ENCODE measurements around the gene HCFC1R1. TPM values are rescaled to one million over a fixed set of nuclear protein-coding genes. Genes with fewer than 3 reads are reported as not detected.

Gene HCFC1R1
- total RNA-seq, 1 donor from 2014 or later: 65.7 TPM

GRCh38 chr16:2987833-2988232, 35.9 kb downstream of the HCFC1R1 start:
- Mint-ChIP-seq H3K27ac (no peak overlapping the region), H3K36me3 (no peaks in the 10 kb centered on the region), H3K9me3 (no peaks in the 10 kb centered on the region), H3K27me3 (ENCODE audit: low read depth) (peaks cover 2% of the 10 kb centered on the region), H3K4me1 (peaks cover 32% of the 10 kb centered on the region), H3K4me3 (no peak overlapping the region)
- DNase-seq (ENCODE audit: low spot score in 2 of 2, unreplicated experiment in 2 of 2): no peak
- no peak for TF ChIP-seq CTCF (IDR thresholded peaks at IDR 0.05; ENCODE audit: unreplicated experiment)

DNA sequence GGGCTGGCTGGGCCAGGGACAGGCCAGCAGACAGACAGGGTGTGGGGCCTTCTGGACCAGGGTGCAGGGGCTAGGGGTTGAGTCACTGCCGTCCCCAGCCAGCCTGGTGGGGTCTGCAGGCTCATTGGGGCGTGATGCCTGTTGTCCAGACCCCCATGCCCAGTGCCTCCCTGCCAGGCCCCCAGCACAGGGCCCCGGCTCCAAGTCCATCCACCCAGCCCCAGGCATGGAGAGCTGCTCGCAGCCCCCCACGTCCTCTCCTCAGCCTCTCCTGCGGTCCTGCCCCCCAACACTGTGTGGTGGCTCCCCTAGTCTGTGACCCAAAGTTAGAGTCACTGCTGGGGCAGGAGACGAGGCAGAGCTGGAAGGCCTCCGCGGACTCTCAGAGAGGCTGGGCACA, 36.5 kb downstream of the HCFC1R1 start:
- no peak for TF ChIP-seq CTCF (IDR thresholded peaks at IDR 0.05; ENCODE audit: unreplicated experiment)
- peaks cover 2% of the 10 kb centered on the region for H3K27me3 Mint-ChIP-seq (ENCODE audit: low read depth)
- H3K36me3 Mint-ChIP-seq: no peaks in the 10 kb centered on the region
- H3K4me3 Mint-ChIP-seq: no peak overlapping the region
- no peak overlapping the region for H3K27ac Mint-ChIP-seq
- peaks cover 34% of the 10 kb centered on the region for H3K4me1 Mint-ChIP-seq
- DNase-seq (ENCODE audit: low spot score in 2 of 2, unreplicated experiment in 2 of 2): no peak
- no peaks in the 10 kb centered on the region for H3K9me3 Mint-ChIP-seq

GRCh38 chr16:2986623-2987188, 37.0 kb downstream of the HCFC1R1 start:
- Mint-ChIP-seq H3K4me1 (peaks cover 40% of the 10 kb centered on the region), H3K4me3 (no peak overlapping the region), H3K36me3 (no peaks in the 10 kb centered on the region), H3K27me3 (ENCODE audit: low read depth) (peaks cover 2% of the 10 kb centered on the region), H3K27ac (no peak overlapping the region), H3K9me3 (no peaks in the 10 kb centered on the region)
- no peak for TF ChIP-seq CTCF (IDR thresholded peaks at IDR 0.05; ENCODE audit: unreplicated experiment)
- no peak for DNase-seq (ENCODE audit: low spot score in 2 of 2, unreplicated experiment in 2 of 2)

- no peak for DNase-seq (ENCODE audit: low spot score in 2 of 2, unreplicated experiment in 2 of 2)
- Mint-ChIP-seq H3K27ac (no peak overlapping the region), H3K4me1 (peaks cover 47% of the 10 kb centered on the region), H3K4me3 (no peak overlapping the region), H3K9me3 (no peaks in the 10 kb centered on the region), H3K27me3 (ENCODE audit: low read depth) (peaks cover 2% of the 10 kb centered on the region), H3K36me3 (no peaks in the 10 kb centered on the region)
- TF ChIP-seq CTCF (IDR thresholded peaks at IDR 0.05; ENCODE audit: unreplicated experiment): no peak
Measured at GRCh38 chr16:2985893-2986355, 37.8 kb downstream of the HCFC1R1 start.

DNA sequence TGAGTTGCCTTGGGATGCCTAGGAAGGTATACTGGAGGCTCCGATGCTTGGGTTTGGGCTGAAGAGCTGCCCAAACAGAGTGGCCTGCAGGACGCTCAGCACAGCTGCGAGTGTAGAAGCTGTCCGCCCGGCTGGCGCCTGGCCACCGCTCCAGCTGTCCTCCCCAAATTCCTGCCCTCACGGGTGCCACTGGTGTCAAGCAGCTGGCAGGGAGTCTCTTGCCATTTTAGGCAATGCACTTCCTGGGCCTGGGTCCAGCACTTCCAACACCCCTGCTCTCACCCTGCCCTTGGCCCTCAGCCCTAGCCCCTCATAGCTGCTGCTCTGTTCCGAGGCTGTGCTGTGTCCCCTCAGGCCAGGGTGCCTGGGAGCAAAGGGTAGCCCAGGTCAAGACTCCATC, 38.3 kb downstream of the HCFC1R1 start:
- no peak for DNase-seq (ENCODE audit: low spot score in 2 of 2, unreplicated experiment in 2 of 2)
- TF ChIP-seq CTCF (IDR thresholded peaks at IDR 0.05; ENCODE audit: unreplicated experiment): no peak
- Mint-ChIP-seq H3K36me3 (no peaks in the 10 kb centered on the region), H3K4me1 (peaks cover 46% of the 10 kb centered on the region), H3K27ac (no peak overlapping the region), H3K4me3 (no peak overlapping the region), H3K9me3 (no peaks in the 10 kb centered on the region), H3K27me3 (ENCODE audit: low read depth) (peaks cover 2% of the 10 kb centered on the region)
